ENCODE data around the gene SLX4IP. TPM values are rescaled to one million over a fixed set of nuclear protein-coding genes. Genes with fewer than 3 reads are reported as not detected.

SLX4IP gene
- total RNA-seq, 1 donor from 2014 or later, result 5.3 TPM

DNA sequence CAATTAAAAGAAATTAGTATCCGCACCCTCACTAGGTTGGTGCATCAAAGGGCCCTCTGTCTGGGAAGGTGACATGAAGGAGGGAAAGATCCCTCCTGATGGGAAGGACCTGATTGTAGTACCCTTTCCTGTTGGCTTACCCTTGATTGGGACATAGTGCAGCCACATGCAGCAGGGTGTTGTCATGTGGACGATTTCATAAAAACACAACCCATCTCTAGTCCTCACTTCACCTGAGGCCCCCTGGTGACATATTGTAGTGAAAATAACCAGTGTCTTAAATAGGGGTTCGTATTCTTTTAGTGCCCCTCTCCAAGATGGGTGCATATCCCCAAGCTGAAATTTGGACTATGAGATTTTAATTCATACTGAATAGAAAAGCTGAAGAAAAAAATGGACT, 97.3 kb downstream of the SLX4IP start:
- Mint-ChIP-seq H3K27ac (ENCODE audit: unreplicated experiment) (no peak overlapping the region), H3K36me3 (ENCODE audit: low read depth, unreplicated experiment) (no peaks in the 10 kb centered on the region), H3K9me3 (ENCODE audit: unreplicated experiment) (no peaks in the 10 kb centered on the region), H3K4me1 (ENCODE audit: low read depth, unreplicated experiment) (peaks cover 9% of the 10 kb centered on the region), H3K27me3 (ENCODE audit: low read depth, unreplicated experiment) (no peaks in the 10 kb centered on the region), H3K4me3 (ENCODE audit: unreplicated experiment) (no peak overlapping the region)
- H3K27me3 ChIP-seq (ENCODE audit: insufficient read depth, low read length), result no peaks in the 10 kb centered on the region
- H3K79me2 ChIP-seq (ENCODE audit: insufficient read depth, low read length), result no peaks in the 10 kb centered on the region
- no peak overlapping the region for H3K4me3 ChIP-seq (ENCODE audit: insufficient read depth, low read depth, low read length)
- no peak overlapping the region for H3K27ac ChIP-seq (ENCODE audit: low read depth, low read length)
- DNase-seq (ENCODE audit: low read depth) (no peak), FAIRE-seq (no peak)
- H3K9me3 ChIP-seq (ENCODE audit: insufficient read depth, low read depth, low read length), result no peaks in the 10 kb centered on the region
- H3K9ac ChIP-seq (ENCODE audit: low read length), result no peak overlapping the region
- no peak overlapping the region for H3K4me2 ChIP-seq (ENCODE audit: low read length)
- peaks cover 6% of the 10 kb centered on the region for H3K4me1 ChIP-seq (ENCODE audit: insufficient read depth, low read length)
- no peak overlapping the region for H2AFZ ChIP-seq (ENCODE audit: low read depth, low read length)
- H3K36me3 ChIP-seq (ENCODE audit: insufficient read depth, low read length), result no peaks in the 10 kb centered on the region
- TF ChIP-seq, protein P1, sequence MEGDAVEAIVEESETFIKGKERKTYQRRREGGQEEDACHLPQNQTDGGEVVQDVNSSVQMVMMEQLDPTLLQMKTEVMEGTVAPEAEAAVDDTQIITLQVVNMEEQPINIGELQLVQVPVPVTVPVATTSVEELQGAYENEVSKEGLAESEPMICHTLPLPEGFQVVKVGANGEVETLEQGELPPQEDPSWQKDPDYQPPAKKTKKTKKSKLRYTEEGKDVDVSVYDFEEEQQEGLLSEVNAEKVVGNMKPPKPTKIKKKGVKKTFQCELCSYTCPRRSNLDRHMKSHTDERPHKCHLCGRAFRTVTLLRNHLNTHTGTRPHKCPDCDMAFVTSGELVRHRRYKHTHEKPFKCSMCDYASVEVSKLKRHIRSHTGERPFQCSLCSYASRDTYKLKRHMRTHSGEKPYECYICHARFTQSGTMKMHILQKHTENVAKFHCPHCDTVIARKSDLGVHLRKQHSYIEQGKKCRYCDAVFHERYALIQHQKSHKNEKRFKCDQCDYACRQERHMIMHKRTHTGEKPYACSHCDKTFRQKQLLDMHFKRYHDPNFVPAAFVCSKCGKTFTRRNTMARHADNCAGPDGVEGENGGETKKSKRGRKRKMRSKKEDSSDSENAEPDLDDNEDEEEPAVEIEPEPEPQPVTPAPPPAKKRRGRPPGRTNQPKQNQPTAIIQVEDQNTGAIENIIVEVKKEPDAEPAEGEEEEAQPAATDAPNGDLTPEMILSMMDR (IDR thresholded peaks at IDR 0.05; ENCODE audit: insufficient read depth, low read depth, low read length), result no peak
- TF ChIP-seq EZH2 (IDR thresholded peaks at IDR 0.05; ENCODE audit: insufficient read depth, low read length), result no peak
- no peaks in the 10 kb centered on the region for H4K20me1 ChIP-seq (ENCODE audit: insufficient read depth, low read length)

DNA sequence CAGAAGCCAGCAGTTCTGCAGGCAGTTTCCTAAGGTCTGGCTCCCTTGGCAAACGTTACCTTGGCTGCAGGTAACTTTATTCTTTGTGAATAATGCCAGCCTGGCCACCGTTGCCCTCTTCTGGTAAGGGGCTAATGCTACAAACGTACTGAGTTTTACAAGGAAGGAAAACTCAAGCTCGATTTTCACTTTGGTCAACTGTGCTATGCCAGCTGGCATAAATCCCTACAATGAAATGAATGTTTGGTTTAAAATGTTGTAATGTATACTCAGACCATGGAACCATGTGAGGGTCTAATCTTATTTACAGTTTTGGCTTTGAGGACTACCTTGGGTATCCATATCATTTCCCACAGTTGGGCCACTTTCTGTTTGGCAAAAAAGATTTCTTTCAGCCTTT, 101.4 kb downstream of the SLX4IP start:
- H3K4me3 Mint-ChIP-seq (ENCODE audit: unreplicated experiment), result no peak overlapping the region
- H3K9me3 ChIP-seq (ENCODE audit: insufficient read depth, low read depth, low read length), result no peaks in the 10 kb centered on the region
- peaks cover 21% of the 10 kb centered on the region for H3K4me1 ChIP-seq (ENCODE audit: insufficient read depth, low read length)
- H3K4me2 ChIP-seq (ENCODE audit: low read length), result no peak overlapping the region
- no peaks in the 10 kb centered on the region for H3K9me3 Mint-ChIP-seq (ENCODE audit: unreplicated experiment)
- no peaks in the 10 kb centered on the region for H4K20me1 ChIP-seq (ENCODE audit: insufficient read depth, low read length)
- no peak for FAIRE-seq
- H3K9ac ChIP-seq (ENCODE audit: low read length), result no peak overlapping the region
- no peak overlapping the region for H3K4me3 ChIP-seq (ENCODE audit: insufficient read depth, low read depth, low read length)
- no peak for TF ChIP-seq EZH2 (IDR thresholded peaks at IDR 0.05; ENCODE audit: insufficient read depth, low read length)
- TF ChIP-seq, protein P1 (IDR thresholded peaks at IDR 0.05; ENCODE audit: insufficient read depth, low read depth, low read length), result peak; percentile 31
- H3K36me3 Mint-ChIP-seq (ENCODE audit: low read depth, unreplicated experiment), result no peaks in the 10 kb centered on the region
- no peaks in the 10 kb centered on the region for H3K27me3 ChIP-seq (ENCODE audit: insufficient read depth, low read length)
- H3K4me1 Mint-ChIP-seq (ENCODE audit: low read depth, unreplicated experiment), result peaks cover 25% of the 10 kb centered on the region
- H3K27ac ChIP-seq (ENCODE audit: low read depth, low read length), result no peak overlapping the region
- no peak for DNase-seq (ENCODE audit: low read depth)
- no peaks in the 10 kb centered on the region for H3K79me2 ChIP-seq (ENCODE audit: insufficient read depth, low read length)
- H3K27ac Mint-ChIP-seq (ENCODE audit: unreplicated experiment), result no peak overlapping the region
- no peaks in the 10 kb centered on the region for H3K36me3 ChIP-seq (ENCODE audit: insufficient read depth, low read length)
- H2AFZ ChIP-seq (ENCODE audit: low read depth, low read length), result no peak overlapping the region
- H3K27me3 Mint-ChIP-seq (ENCODE audit: low read depth, unreplicated experiment), result no peaks in the 10 kb centered on the region

DNA sequence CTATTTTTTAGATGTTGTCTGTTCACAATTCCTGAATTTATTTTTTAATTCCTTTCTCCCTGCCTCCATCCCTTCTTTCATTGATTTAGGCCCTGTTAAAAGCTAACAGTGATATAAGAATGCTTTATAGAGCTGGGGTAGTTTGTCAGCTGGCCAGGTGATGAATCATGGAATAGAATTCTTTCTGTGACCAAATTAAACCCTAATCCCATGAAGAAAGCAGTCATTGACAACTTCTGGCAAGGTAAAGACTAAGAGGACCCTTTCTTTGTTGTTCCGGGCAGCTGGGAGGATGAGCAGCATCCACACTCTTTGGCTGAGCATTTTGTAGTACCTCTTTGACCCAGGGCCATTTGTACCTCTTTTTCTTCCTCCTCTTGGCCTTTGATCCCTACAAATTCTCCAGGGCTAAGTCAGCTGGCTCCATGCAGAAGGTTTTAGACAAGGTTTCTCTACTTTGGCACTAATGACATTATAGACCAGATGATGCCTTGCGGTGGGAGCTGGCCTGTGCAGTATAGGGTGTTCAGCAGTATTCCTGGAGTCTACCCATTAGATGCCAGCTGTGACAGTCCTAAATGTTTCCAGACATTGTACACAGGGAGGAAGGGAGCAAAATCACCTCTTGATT, 102.9 kb downstream of the SLX4IP start:
- Mint-ChIP-seq H3K4me1 (ENCODE audit: low read depth, unreplicated experiment) (peaks cover 30% of the 10 kb centered on the region), H3K4me3 (ENCODE audit: unreplicated experiment) (peak overlapping the region; percentile 10)
- DNase-seq (ENCODE audit: low read depth), result peak; percentile 73

More for the DNA sequence above, 102.9 kb downstream of the SLX4IP start:
- H3K4me3 ChIP-seq (ENCODE audit: insufficient read depth, low read depth, low read length), result no peak overlapping the region
- no peaks in the 10 kb centered on the region for H3K36me3 Mint-ChIP-seq (ENCODE audit: low read depth, unreplicated experiment)
- peak overlapping the region; percentile 50 for H3K27ac Mint-ChIP-seq (ENCODE audit: unreplicated experiment)
- TF ChIP-seq, protein P1 (IDR thresholded peaks at IDR 0.05; ENCODE audit: insufficient read depth, low read depth, low read length), result no peak
- TF ChIP-seq EZH2 (IDR thresholded peaks at IDR 0.05; ENCODE audit: insufficient read depth, low read length), result no peak
- peak overlapping the region; percentile 44 for H3K4me2 ChIP-seq (ENCODE audit: low read length)
- peaks cover 23% of the 10 kb centered on the region for H3K4me1 ChIP-seq (ENCODE audit: insufficient read depth, low read length)
- no peak for FAIRE-seq
- no peaks in the 10 kb centered on the region for H3K36me3 ChIP-seq (ENCODE audit: insufficient read depth, low read length)
- H3K27ac ChIP-seq (ENCODE audit: low read depth, low read length), result peak overlapping the region; percentile 45
- no peak overlapping the region for H3K9ac ChIP-seq (ENCODE audit: low read length)
- no peaks in the 10 kb centered on the region for H3K79me2 ChIP-seq (ENCODE audit: insufficient read depth, low read length)
- H2AFZ ChIP-seq (ENCODE audit: low read depth, low read length), result no peak overlapping the region
- H3K9me3 Mint-ChIP-seq (ENCODE audit: unreplicated experiment), result no peaks in the 10 kb centered on the region
- no peaks in the 10 kb centered on the region for H4K20me1 ChIP-seq (ENCODE audit: insufficient read depth, low read length)
- H3K27me3 Mint-ChIP-seq (ENCODE audit: low read depth, unreplicated experiment), result no peaks in the 10 kb centered on the region
- no peaks in the 10 kb centered on the region for H3K9me3 ChIP-seq (ENCODE audit: insufficient read depth, low read depth, low read length)
- no peaks in the 10 kb centered on the region for H3K27me3 ChIP-seq (ENCODE audit: insufficient read depth, low read length)

Data from astrocyte (in vitro differentiated cells and primary cell).